Glutamatergic neuron (in vitro differentiated cells): ENCODE data around the gene CNTNAP2. TPM values are rescaled to one million over a fixed set of nuclear protein-coding genes. Genes with fewer than 3 reads are reported as not detected.
"Not testable (repeated sequence)": the region's sequence is repeated elsewhere in the genome, so short reads cannot be mapped to it uniquely, and the experiment has no call there.

Experiments used
- DNase-seq: peaks from one replicate; pipeline ENCODE4 v3.0.0; 2022
- H3K27ac Mint-ChIP-seq: one replicate; pipeline ENCODE4 v1.8.0; 2020; ENCODE audit warnings: mild to moderate bottlenecking, mixed read lengths, inconsistent platforms; ENCODE audit not compliant: unreplicated experiment
- H3K27me3 Mint-ChIP-seq: one replicate; pipeline ENCODE4 v1.8.0; 2020; ENCODE audit warnings: mild to moderate bottlenecking, moderate library complexity, mixed read lengths, inconsistent platforms; ENCODE audit not compliant: unreplicated experiment
- H3K36me3 Mint-ChIP-seq: one replicate; pipeline ENCODE4 v1.8.0; 2020; ENCODE audit warnings: mild to moderate bottlenecking, mixed read lengths, inconsistent platforms; ENCODE audit not compliant: unreplicated experiment
- H3K4me1 Mint-ChIP-seq: one replicate; pipeline ENCODE4 v1.8.0; 2020; ENCODE audit warnings: mild to moderate bottlenecking, low read depth, mixed read lengths, inconsistent platforms; ENCODE audit not compliant: unreplicated experiment
- H3K4me3 Mint-ChIP-seq: one replicate; pipeline ENCODE4 v1.8.0; 2020; ENCODE audit warnings: mild to moderate bottlenecking, mixed read lengths, inconsistent platforms; ENCODE audit not compliant: unreplicated experiment
- H3K9me3 Mint-ChIP-seq: one replicate; pipeline ENCODE4 v1.8.0; 2020; ENCODE audit warnings: mild to moderate bottlenecking, moderate library complexity, mixed read lengths, inconsistent platforms; ENCODE audit not compliant: unreplicated experiment
- CTCF ChIP-seq: fragments of 200-600 bp; sonication (generic); IDR thresholded peaks from one replicate; pipeline ENCODE4 v1.5.0; 2021; ENCODE audit not compliant: partially characterized antibody, unreplicated experiment
- total RNA-seq: library from RNA; stranded (reverse); fragmentation: NEBNext Ultra II Directional; extraction: Animal tissue kit (Norgen Biotek cat#: 25700); gene quantifications from one replicate; pipeline ENCODE4 v1.2.1, GENCODE V29; 2021; ENCODE audit not compliant: unreplicated experiment

CNTNAP2 gene
- total RNA-seq, 1 donor from 2014 or later = 25.8 TPM

GRCh38 chr7:148288592-148289151 lies 2172.1 kb downstream of the CNTNAP2 start:
- no peak for DNase-seq
- peaks cover 4% of the 10 kb centered on the region for H3K36me3 Mint-ChIP-seq
- H3K4me1 Mint-ChIP-seq = peaks cover 9% of the 10 kb centered on the region
- no peak for TF ChIP-seq CTCF
- no peaks in the 10 kb centered on the region for H3K27me3 Mint-ChIP-seq
- H3K27ac Mint-ChIP-seq = no peak overlapping the region
- H3K4me3 Mint-ChIP-seq = no peak overlapping the region
- no peaks in the 10 kb centered on the region for H3K9me3 Mint-ChIP-seq

- no peak for TF ChIP-seq CTCF
- Mint-ChIP-seq H3K27ac (no peak overlapping the region), H3K9me3 (no peaks in the 10 kb centered on the region), H3K27me3 (no peaks in the 10 kb centered on the region), H3K4me3 (no peak overlapping the region), H3K4me1 (peaks cover 9% of the 10 kb centered on the region), H3K36me3 (no peaks in the 10 kb centered on the region)
- DNase-seq = no peak
These were observed 2173.0 kb downstream of the CNTNAP2 start for GRCh38 chr7:148289630-148290029.

GRCh38 chr7:148290538-148290937 lies 2173.9 kb downstream of the CNTNAP2 start:
- Mint-ChIP-seq H3K9me3 (no peaks in the 10 kb centered on the region), H3K4me1 (peaks cover 9% of the 10 kb centered on the region), H3K36me3 (no peaks in the 10 kb centered on the region), H3K27ac (no peak overlapping the region), H3K4me3 (no peak overlapping the region), H3K27me3 (no peaks in the 10 kb centered on the region)
- no peak for DNase-seq
- no peak for TF ChIP-seq CTCF

- no peak for DNase-seq
- Mint-ChIP-seq H3K9me3 (no peaks in the 10 kb centered on the region), H3K4me1 (peaks cover 9% of the 10 kb centered on the region), H3K4me3 (no peak overlapping the region), H3K27ac (no peak overlapping the region), H3K27me3 (no peaks in the 10 kb centered on the region), H3K36me3 (no peaks in the 10 kb centered on the region)
- TF ChIP-seq CTCF = no peak
These were observed 2175.2 kb downstream of the CNTNAP2 start for GRCh38 chr7:148291799-148292198.

GRCh38 chr7:148296994-148297644 lies 2180.5 kb downstream of the CNTNAP2 start:
- Mint-ChIP-seq H3K4me3 (no peak overlapping the region), H3K36me3 (no peaks in the 10 kb centered on the region), H3K27me3 (peaks cover 4% of the 10 kb centered on the region), H3K4me1 (peaks cover 5% of the 10 kb centered on the region), H3K27ac (no peak overlapping the region), H3K9me3 (peaks cover 3% of the 10 kb centered on the region)
- no peak for DNase-seq
- peak; percentile 44 for TF ChIP-seq CTCF

- DNase-seq, H3K4me3 Mint-ChIP-seq, H3K4me1 Mint-ChIP-seq, H3K27ac Mint-ChIP-seq, H3K36me3 Mint-ChIP-seq, H3K9me3 Mint-ChIP-seq, H3K27me3 Mint-ChIP-seq: not testable (repeated sequence)
These were observed 2182.2 kb downstream of the CNTNAP2 start for GRCh38 chr7:148298768-148299167.
